Measurements from ENCODE around the gene SMIM44. TPM values are rescaled to one million over a fixed set of nuclear protein-coding genes. Genes with fewer than 3 reads are reported as not detected.

SMIM44 gene
- total RNA-seq, 1 donor, result not detected

DNA sequence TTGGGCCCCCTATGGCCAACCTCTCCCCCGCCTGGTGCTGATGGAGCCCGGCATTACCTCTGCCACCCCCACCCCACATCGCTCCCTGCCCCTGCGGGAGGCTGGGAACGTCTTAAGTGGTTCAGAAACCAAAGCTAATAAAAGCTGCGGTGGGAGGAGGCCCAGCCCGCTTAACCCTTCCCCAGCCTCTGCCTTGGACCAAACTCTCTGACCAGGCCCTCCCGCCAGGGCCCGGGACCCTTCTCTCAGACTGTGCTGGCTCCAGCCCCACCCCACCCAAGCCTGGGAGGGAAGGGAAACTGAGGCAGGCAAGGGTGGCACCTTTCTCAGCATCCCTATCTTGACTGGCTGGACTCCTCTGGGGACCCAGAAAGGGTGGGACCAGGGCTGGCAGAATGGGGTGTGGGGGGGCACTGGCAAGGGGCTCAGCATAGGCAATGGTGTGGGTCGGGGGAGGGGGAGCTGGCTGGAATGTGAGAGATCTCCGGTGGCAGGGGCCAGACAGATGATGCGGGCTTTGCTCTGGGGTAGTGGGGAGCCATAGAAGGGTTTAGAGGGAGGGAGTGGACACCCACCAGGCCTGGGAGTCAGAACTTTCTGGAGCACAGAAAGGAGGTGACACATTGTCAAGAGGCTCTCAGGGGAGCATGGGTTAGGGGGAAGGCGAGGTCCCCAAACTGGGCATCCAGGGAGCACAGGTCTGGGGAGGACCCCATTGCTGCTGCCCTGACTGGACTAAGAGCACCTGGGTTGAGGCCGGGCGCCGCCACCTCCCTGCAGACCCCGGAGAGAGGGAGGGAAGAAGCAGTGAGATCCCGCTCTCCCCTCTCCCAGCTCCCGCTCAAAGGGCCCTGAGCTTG is 24.8 kb downstream of the SMIM44 start:
- Histone ChIP-seq H3K9me3 (ENCODE audit: low read depth, low read length) (no peaks in the 10 kb centered on the region), H3K27me3 (ENCODE audit: insufficient read depth, low read length) (no peaks in the 10 kb centered on the region), H3K4me2 (ENCODE audit: insufficient read depth, low read length) (peak overlapping the region; percentile 51), H3K4me1 (ENCODE audit: insufficient read depth, low read length) (peaks cover 33% of the 10 kb centered on the region), H3K36me3 (ENCODE audit: insufficient read depth, low read length) (peaks cover 45% of the 10 kb centered on the region), H3K79me2 (ENCODE audit: insufficient read depth, low read length) (peaks cover 70% of the 10 kb centered on the region), H3K4me3 (ENCODE audit: insufficient read depth, low read length) (no peak overlapping the region), H3K27ac (ENCODE audit: low read depth, low read length) (peak overlapping the region; percentile 93), H4K20me1 (ENCODE audit: insufficient read depth, low read length) (peaks cover 55% of the 10 kb centered on the region), H2AFZ (ENCODE audit: low read length) (no peak overlapping the region)
- DNase-seq (ENCODE audit: insufficient read length, low spot score, missing footprints), result peak; percentile 94
- TF ChIP-seq, protein P1, sequence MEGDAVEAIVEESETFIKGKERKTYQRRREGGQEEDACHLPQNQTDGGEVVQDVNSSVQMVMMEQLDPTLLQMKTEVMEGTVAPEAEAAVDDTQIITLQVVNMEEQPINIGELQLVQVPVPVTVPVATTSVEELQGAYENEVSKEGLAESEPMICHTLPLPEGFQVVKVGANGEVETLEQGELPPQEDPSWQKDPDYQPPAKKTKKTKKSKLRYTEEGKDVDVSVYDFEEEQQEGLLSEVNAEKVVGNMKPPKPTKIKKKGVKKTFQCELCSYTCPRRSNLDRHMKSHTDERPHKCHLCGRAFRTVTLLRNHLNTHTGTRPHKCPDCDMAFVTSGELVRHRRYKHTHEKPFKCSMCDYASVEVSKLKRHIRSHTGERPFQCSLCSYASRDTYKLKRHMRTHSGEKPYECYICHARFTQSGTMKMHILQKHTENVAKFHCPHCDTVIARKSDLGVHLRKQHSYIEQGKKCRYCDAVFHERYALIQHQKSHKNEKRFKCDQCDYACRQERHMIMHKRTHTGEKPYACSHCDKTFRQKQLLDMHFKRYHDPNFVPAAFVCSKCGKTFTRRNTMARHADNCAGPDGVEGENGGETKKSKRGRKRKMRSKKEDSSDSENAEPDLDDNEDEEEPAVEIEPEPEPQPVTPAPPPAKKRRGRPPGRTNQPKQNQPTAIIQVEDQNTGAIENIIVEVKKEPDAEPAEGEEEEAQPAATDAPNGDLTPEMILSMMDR (IDR thresholded peaks at IDR 0.05; ENCODE audit: extremely low read depth, low read depth, low read length), result no peak

- Histone ChIP-seq H3K9me3 (ENCODE audit: low read depth, low read length) (no peaks in the 10 kb centered on the region), H3K4me3 (ENCODE audit: insufficient read depth, low read length) (no peak overlapping the region), H3K27ac (ENCODE audit: low read depth, low read length) (peak overlapping the region; percentile 93), H3K4me2 (ENCODE audit: insufficient read depth, low read length) (no peak overlapping the region), H3K27me3 (ENCODE audit: insufficient read depth, low read length) (no peaks in the 10 kb centered on the region), H3K79me2 (ENCODE audit: insufficient read depth, low read length) (peaks cover 77% of the 10 kb centered on the region), H3K36me3 (ENCODE audit: insufficient read depth, low read length) (peaks cover 47% of the 10 kb centered on the region), H2AFZ (ENCODE audit: low read length) (no peak overlapping the region), H4K20me1 (ENCODE audit: insufficient read depth, low read length) (peaks cover 55% of the 10 kb centered on the region), H3K4me1 (ENCODE audit: insufficient read depth, low read length) (peaks cover 33% of the 10 kb centered on the region)
- DNase-seq (ENCODE audit: insufficient read length, low spot score, missing footprints), result peak; percentile 91
- TF ChIP-seq, protein P1 (IDR thresholded peaks at IDR 0.05; ENCODE audit: extremely low read depth, low read depth, low read length), result no peak
Observed at GRCh38 chr19:3457528-3458228, 25.6 kb downstream of the SMIM44 start.

DNA sequence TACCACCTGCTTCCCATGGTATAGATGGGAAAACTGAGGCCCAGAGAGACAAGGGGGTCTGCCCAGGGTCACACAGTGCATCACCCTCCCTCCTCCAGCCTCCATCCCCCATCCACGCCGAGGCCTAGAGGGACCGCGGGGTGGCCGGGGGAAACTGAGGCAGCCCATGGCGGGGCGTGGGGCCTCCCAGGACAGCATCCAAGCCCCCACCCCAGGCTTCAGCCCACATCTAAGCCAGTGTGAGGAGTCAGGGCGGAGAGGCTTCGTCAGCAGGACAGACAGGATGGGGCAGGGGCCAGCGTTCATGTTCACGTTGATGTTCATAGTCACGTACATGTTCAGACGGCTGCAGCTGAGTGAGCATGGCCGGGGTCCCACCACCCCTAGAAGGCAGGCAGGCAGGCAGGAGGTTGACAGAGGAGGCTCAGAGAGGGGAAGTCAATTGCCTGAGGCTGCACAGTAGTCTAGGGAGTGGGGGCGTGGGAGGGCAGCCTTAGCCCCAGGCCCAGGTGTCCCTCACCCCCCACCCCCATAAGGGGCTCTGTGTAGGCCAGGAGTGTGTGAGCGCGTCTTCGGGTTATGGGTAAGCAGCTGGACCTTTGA is 26.2 kb downstream of the SMIM44 start:
- no peak overlapping the region for H3K4me2 ChIP-seq (ENCODE audit: insufficient read depth, low read length)
- H3K9me3 ChIP-seq (ENCODE audit: low read depth, low read length), result no peaks in the 10 kb centered on the region
- no peaks in the 10 kb centered on the region for H3K27me3 ChIP-seq (ENCODE audit: insufficient read depth, low read length)
- TF ChIP-seq, protein P1 (IDR thresholded peaks at IDR 0.05; ENCODE audit: extremely low read depth, low read depth, low read length), result no peak
- peak overlapping the region; percentile 93 for H3K27ac ChIP-seq (ENCODE audit: low read depth, low read length)
- no peak overlapping the region for H3K4me3 ChIP-seq (ENCODE audit: insufficient read depth, low read length)
- H3K4me1 ChIP-seq (ENCODE audit: insufficient read depth, low read length), result peaks cover 33% of the 10 kb centered on the region
- peaks cover 55% of the 10 kb centered on the region for H4K20me1 ChIP-seq (ENCODE audit: insufficient read depth, low read length)
- peaks cover 49% of the 10 kb centered on the region for H3K36me3 ChIP-seq (ENCODE audit: insufficient read depth, low read length)
- H3K79me2 ChIP-seq (ENCODE audit: insufficient read depth, low read length), result peaks cover 81% of the 10 kb centered on the region
- DNase-seq (ENCODE audit: insufficient read length, low spot score, missing footprints), result peak; percentile 63
- no peak overlapping the region for H2AFZ ChIP-seq (ENCODE audit: low read length)

All from osteoblast (primary cell).